HFFc6 (cell line): ENCODE measurements around the gene RAB3D. TPM values are rescaled to one million over a fixed set of nuclear protein-coding genes. Genes with fewer than 3 reads are reported as not detected.
"Not testable (repeated sequence)": the region's sequence is repeated elsewhere in the genome, so short reads cannot be mapped to it uniquely, and the experiment has no call there.

Experiments used
- DNase-seq: peaks from one replicate; pipeline ENCODE4 v3.0.0-alpha.2; 2018
- H3K27ac Mint-ChIP-seq: 2 replicates; pipeline ENCODE4 v1.8.0; 2020; ENCODE audit warnings: mild to moderate bottlenecking, mixed read lengths
- H3K27me3 Mint-ChIP-seq: 2 replicates; pipeline ENCODE4 v1.8.0; 2021; ENCODE audit warnings: mild to moderate bottlenecking, moderate library complexity, mixed read lengths; ENCODE audit not compliant: insufficient read depth
- H3K36me3 Mint-ChIP-seq: 2 replicates; pipeline ENCODE4 v1.8.0; 2021; ENCODE audit warnings: low read depth, mixed read lengths
- H3K4me1 Mint-ChIP-seq: 2 replicates; pipeline ENCODE4 v1.8.0; 2020; ENCODE audit warnings: low read depth, mixed read lengths
- H3K4me3 Mint-ChIP-seq: 2 replicates; pipeline ENCODE4 v1.8.0; 2020; ENCODE audit warnings: mild to moderate bottlenecking, moderate library complexity, mixed read lengths
- H3K9me3 Mint-ChIP-seq: 2 replicates; pipeline ENCODE4 v1.8.0; 2020; ENCODE audit warnings: mild to moderate bottlenecking, mixed read lengths
- CTCF ChIP-seq: fragments of 200-600 bp; sonication (generic); IDR thresholded peaks from 2 replicates; pipeline ENCODE4 v1.5.0; 2021; ENCODE audit warnings: antibody characterized with exemption, mild to moderate bottlenecking
- total RNA-seq, 6 experiments: library from RNA; stranded (reverse); fragmentation: NEBNext Ultra II Directional; extraction: Animal tissue kit (Norgen Biotek cat#: 25700); gene quantifications; 2 replicates in 1 of 6; 3 replicates in 5 of 6; pipeline ENCODE4 v1.2.3, GENCODE V29; 2021

The RAB3D gene
- total RNA-seq, 6 experiments from 2014 or later: 6.7 to 11.1 (median 8.7) TPM

- no peak for DNase-seq
- no peak for TF ChIP-seq CTCF
- no peaks in the 10 kb centered on the region for H3K27me3 Mint-ChIP-seq
- peaks cover 22% of the 10 kb centered on the region for H3K36me3 Mint-ChIP-seq
- peaks cover 10% of the 10 kb centered on the region for H3K4me1 Mint-ChIP-seq
- no peak overlapping the region; the same call in 1 of the 2 replicates for H3K4me3 Mint-ChIP-seq
- no peaks in the 10 kb centered on the region for H3K9me3 Mint-ChIP-seq
- H3K27ac Mint-ChIP-seq: no peak overlapping the region
Observed at GRCh38 chr19:11338121-11338520, 1.3 kb downstream of the RAB3D start.

GRCh38 chr19:11337080-11337479, 2.4 kb downstream of the RAB3D start:
- H3K9me3 Mint-ChIP-seq: no peaks in the 10 kb centered on the region
- H3K27me3 Mint-ChIP-seq: no peaks in the 10 kb centered on the region
- no peak for TF ChIP-seq CTCF
- H3K27ac Mint-ChIP-seq: no peak overlapping the region
- H3K4me3 Mint-ChIP-seq: no peak overlapping the region
- no peak for DNase-seq
- peaks cover 10% of the 10 kb centered on the region for H3K4me1 Mint-ChIP-seq
- peaks cover 28% of the 10 kb centered on the region for H3K36me3 Mint-ChIP-seq

- TF ChIP-seq CTCF: no peak
- DNase-seq: no peak
- peaks cover 28% of the 10 kb centered on the region for H3K36me3 Mint-ChIP-seq
- no peaks in the 10 kb centered on the region for H3K27me3 Mint-ChIP-seq
- H3K27ac Mint-ChIP-seq: no peak overlapping the region
- H3K4me1 Mint-ChIP-seq: peaks cover 10% of the 10 kb centered on the region
- H3K9me3 Mint-ChIP-seq: no peaks in the 10 kb centered on the region
- H3K4me3 Mint-ChIP-seq: no peak overlapping the region
Observed at GRCh38 chr19:11335449-11336146, 3.9 kb downstream of the RAB3D start.

GRCh38 chr19:11333838-11334237, 5.6 kb downstream of the RAB3D start:
- Mint-ChIP-seq H3K36me3 (peaks cover 28% of the 10 kb centered on the region), H3K27ac (peak overlapping the region; percentile 72)
- not testable (repeated sequence) for H3K4me1 Mint-ChIP-seq, H3K4me3 Mint-ChIP-seq, H3K27me3 Mint-ChIP-seq, H3K9me3 Mint-ChIP-seq
- peak; percentile 72 for DNase-seq

- H3K9me3 Mint-ChIP-seq: no peaks in the 10 kb centered on the region
- H3K27me3 Mint-ChIP-seq: no peaks in the 10 kb centered on the region
- H3K27ac Mint-ChIP-seq: no peak overlapping the region
- H3K4me3 Mint-ChIP-seq: no peak overlapping the region
- DNase-seq: no peak
- peaks cover 28% of the 10 kb centered on the region for H3K36me3 Mint-ChIP-seq
- TF ChIP-seq CTCF: no peak
- H3K4me1 Mint-ChIP-seq: no peaks in the 10 kb centered on the region
Observed at GRCh38 chr19:11332822-11333221, 6.6 kb downstream of the RAB3D start.

GRCh38 chr19:11331502-11331901, 8.0 kb downstream of the RAB3D start:
- no peaks in the 10 kb centered on the region for H3K4me1 Mint-ChIP-seq
- no peaks in the 10 kb centered on the region for H3K9me3 Mint-ChIP-seq
- H3K27me3 Mint-ChIP-seq: no peaks in the 10 kb centered on the region
- no peak overlapping the region for H3K27ac Mint-ChIP-seq
- no peak overlapping the region for H3K4me3 Mint-ChIP-seq
- no peak for TF ChIP-seq CTCF
- DNase-seq: no peak
- H3K36me3 Mint-ChIP-seq: peaks cover 28% of the 10 kb centered on the region
